ENCODE results near the gene KRT73. TPM values are rescaled to one million over a fixed set of nuclear protein-coding genes. Genes with fewer than 3 reads are reported as not detected.

KRT73 gene
- total and polyA plus RNA-seq, 2 donors (not counting 1 experiment from before 2014, with no cell fraction given) = not detected

GRCh38 chr12:52564582-52564981 is 53.8 kb downstream of the KRT73 start:
- Histone ChIP-seq H3K4me1 (ENCODE audit: control insufficient read depth, extremely low read depth, insufficient read depth, low read length) (no peaks in the 10 kb centered on the region), H3K79me2 (ENCODE audit: control insufficient read depth, insufficient read depth, low read length) (no peaks in the 10 kb centered on the region), H4K20me1 (ENCODE audit: control insufficient read depth, extremely low read depth, insufficient read depth, low read length) (no peaks in the 10 kb centered on the region), H2AFZ (ENCODE audit: low read length) (no peak overlapping the region), H3K9me3 (ENCODE audit: control insufficient read depth, insufficient read depth, low read depth, low read length) (no peaks in the 10 kb centered on the region), H3K9ac (ENCODE audit: insufficient read depth, low read length) (no peak overlapping the region), H3K27me3 (ENCODE audit: control insufficient read depth, insufficient read depth, low read length) (no peaks in the 10 kb centered on the region), H3K27ac (ENCODE audit: insufficient read depth, low read length) (no peak overlapping the region), H3K4me2 (ENCODE audit: extremely low read depth, insufficient read depth, low read length) (no peak overlapping the region), H3K4me3 (replicated peaks in 1 of 4; ENCODE audit: control extremely low read depth in 1 of 4, insufficient read depth in 1 of 4, low read depth in 3 of 4, low read length in 4 of 4) (no peak overlapping the region), H3K36me3 (ENCODE audit: control insufficient read depth, insufficient read depth, low read length) (no peaks in the 10 kb centered on the region)
- TF ChIP-seq CTCF (conservative IDR thresholded peaks at IDR 0.05 in 1 of 2, IDR thresholded peaks at IDR 0.05 in 1 of 2; ENCODE audit: low read depth in 1 of 2, low read length in 2 of 2) = no peak
- TF ChIP-seq EZH2 (IDR thresholded peaks at IDR 0.05; ENCODE audit: low read length, missing control alignments) = no peak
- DNase-seq (ENCODE audit: low read depth in 2 of 2) = no peak

- H3K27me3 ChIP-seq (ENCODE audit: control insufficient read depth, insufficient read depth, low read length) = no peaks in the 10 kb centered on the region
- no peak overlapping the region for H3K4me3 ChIP-seq (replicated peaks in 1 of 4; ENCODE audit: control extremely low read depth in 1 of 4, insufficient read depth in 1 of 4, low read depth in 3 of 4, low read length in 4 of 4)
- no peaks in the 10 kb centered on the region for H4K20me1 ChIP-seq (ENCODE audit: control insufficient read depth, extremely low read depth, insufficient read depth, low read length)
- DNase-seq (ENCODE audit: low read depth in 2 of 2) = no peak
- no peak overlapping the region for H3K4me2 ChIP-seq (ENCODE audit: extremely low read depth, insufficient read depth, low read length)
- H3K4me1 ChIP-seq (ENCODE audit: control insufficient read depth, extremely low read depth, insufficient read depth, low read length) = no peaks in the 10 kb centered on the region
- no peaks in the 10 kb centered on the region for H3K79me2 ChIP-seq (ENCODE audit: control insufficient read depth, insufficient read depth, low read length)
- no peak overlapping the region for H3K27ac ChIP-seq (ENCODE audit: insufficient read depth, low read length)
- H3K36me3 ChIP-seq (ENCODE audit: control insufficient read depth, insufficient read depth, low read length) = no peaks in the 10 kb centered on the region
- no peaks in the 10 kb centered on the region for H3K9me3 ChIP-seq (ENCODE audit: control insufficient read depth, insufficient read depth, low read depth, low read length)
- H3K9ac ChIP-seq (ENCODE audit: insufficient read depth, low read length) = no peak overlapping the region
- TF ChIP-seq CTCF (conservative IDR thresholded peaks at IDR 0.05 in 1 of 2, IDR thresholded peaks at IDR 0.05 in 1 of 2; ENCODE audit: low read depth in 1 of 2, low read length in 2 of 2) (no peak), EZH2 (IDR thresholded peaks at IDR 0.05; ENCODE audit: low read length, missing control alignments) (no peak)
- H2AFZ ChIP-seq (ENCODE audit: low read length) = no peak overlapping the region
Observed at GRCh38 chr12:52561880-52562449, 56.4 kb downstream of the KRT73 start.

- Histone ChIP-seq H3K9me3 (ENCODE audit: control insufficient read depth, insufficient read depth, low read depth, low read length) (no peaks in the 10 kb centered on the region), H3K4me2 (ENCODE audit: extremely low read depth, insufficient read depth, low read length) (no peak overlapping the region), H2AFZ (ENCODE audit: low read length) (no peak overlapping the region), H3K9ac (ENCODE audit: insufficient read depth, low read length) (no peak overlapping the region), H3K27ac (ENCODE audit: insufficient read depth, low read length) (no peak overlapping the region), H3K36me3 (ENCODE audit: control insufficient read depth, insufficient read depth, low read length) (no peaks in the 10 kb centered on the region), H3K79me2 (ENCODE audit: control insufficient read depth, insufficient read depth, low read length) (no peaks in the 10 kb centered on the region), H3K4me1 (ENCODE audit: control insufficient read depth, extremely low read depth, insufficient read depth, low read length) (no peaks in the 10 kb centered on the region), H4K20me1 (ENCODE audit: control insufficient read depth, extremely low read depth, insufficient read depth, low read length) (no peaks in the 10 kb centered on the region), H3K4me3 (replicated peaks in 1 of 4; ENCODE audit: control extremely low read depth in 1 of 4, insufficient read depth in 1 of 4, low read depth in 3 of 4, low read length in 4 of 4) (no peak overlapping the region), H3K27me3 (ENCODE audit: control insufficient read depth, insufficient read depth, low read length) (no peaks in the 10 kb centered on the region)
- TF ChIP-seq CTCF (conservative IDR thresholded peaks at IDR 0.05 in 1 of 2, IDR thresholded peaks at IDR 0.05 in 1 of 2; ENCODE audit: low read depth in 1 of 2, low read length in 2 of 2) = no peak
- no peak for TF ChIP-seq EZH2 (IDR thresholded peaks at IDR 0.05; ENCODE audit: low read length, missing control alignments)
- DNase-seq (ENCODE audit: low read depth in 2 of 2) = no peak
Observed at GRCh38 chr12:52559979-52560378, 58.4 kb downstream of the KRT73 start.

All from fibroblast of lung (primary cell).